ENCODE results near the gene MBOAT7. TPM values are rescaled to one million over a fixed set of nuclear protein-coding genes. Genes with fewer than 3 reads are reported as not detected.
"Not testable (repeated sequence)": the region's sequence is repeated elsewhere in the genome, so short reads cannot be mapped to it uniquely, and the experiment has no call there.

MBOAT7 gene
- total RNA-seq, 2 experiments from 2014 or later, result 74.9 to 96.1 TPM

DNA sequence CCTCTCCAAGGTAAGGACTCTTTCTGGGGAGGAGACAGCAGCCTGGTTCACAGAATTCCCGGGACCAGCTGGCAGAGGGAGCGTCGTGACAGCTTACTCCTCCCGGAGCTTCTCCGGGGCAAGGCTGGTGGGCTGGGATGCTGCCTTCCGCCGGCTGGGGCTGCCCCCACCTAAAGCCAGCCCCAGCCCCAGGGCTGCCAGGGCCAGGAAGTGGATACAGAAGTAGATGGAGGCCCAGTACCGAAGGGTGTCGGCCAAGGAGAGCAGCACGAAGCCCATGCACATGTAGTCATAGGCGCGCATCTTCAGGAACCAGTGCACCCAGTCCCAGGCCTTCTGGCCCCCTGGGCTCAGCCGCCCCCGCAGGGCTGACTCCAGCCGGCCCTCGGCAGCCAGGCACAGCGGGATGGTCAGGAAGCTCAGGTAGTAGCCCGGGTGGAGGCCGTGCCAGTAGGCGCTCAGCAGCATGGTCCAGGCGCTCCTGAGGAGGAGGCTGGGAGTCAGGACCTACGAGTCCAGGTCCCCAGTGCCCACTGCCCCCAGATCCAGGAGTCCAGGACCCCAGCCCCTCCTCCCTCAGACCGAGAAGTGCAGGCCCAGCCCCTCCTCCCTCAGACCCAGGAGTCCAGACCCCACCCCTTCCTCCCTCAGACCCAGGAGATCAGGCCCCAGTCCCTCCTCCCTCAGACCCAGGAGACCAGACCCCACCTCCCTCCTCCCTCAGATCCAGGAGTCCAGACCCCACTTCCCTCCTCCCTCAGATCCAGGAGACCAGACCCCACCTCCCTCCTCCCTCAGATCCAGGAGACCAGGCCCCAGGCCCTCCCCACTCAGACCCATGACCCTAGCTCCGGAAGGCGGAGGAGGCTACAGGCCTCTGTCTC, 15.2 kb downstream of the MBOAT7 start:
- DNase-seq (no peak), ATAC-seq (no peak)
- intact Hi-C loops (cut with DNase I, micrococcal nuclease), result loop anchor here in 1 of 2 experiments (2.0 kb wide), 1 partner anchor 15 kb away; the partner anchor contains the start of gene MBOAT7
- no peaks in the 10 kb centered on the region for H3K27me3 Mint-ChIP-seq
- no peaks in the 10 kb centered on the region for H3K9me3 Mint-ChIP-seq (ENCODE audit: low read depth)
- H3K4me1 Mint-ChIP-seq, result no peaks in the 10 kb centered on the region
- CTCF ChIA-PET, result interaction anchor here (0.6 to 1.4 kb wide), 3 partner anchors 14 to 92 kb away, joined by 3 to 6 read pairs (median 3); partner anchors contain the start of gene LENG1
- no peak overlapping the region for H3K27ac Mint-ChIP-seq
- H3K36me3 Mint-ChIP-seq (ENCODE audit: low read depth), result peaks cover 20% of the 10 kb centered on the region
- POLR2A ChIA-PET, result interaction anchor here (0.7 kb wide), 1 partner anchor 8 kb away, joined by 3 read pairs; no protein-coding TSS in a partner anchor
- no peak overlapping the region for H3K4me3 Mint-ChIP-seq

DNA sequence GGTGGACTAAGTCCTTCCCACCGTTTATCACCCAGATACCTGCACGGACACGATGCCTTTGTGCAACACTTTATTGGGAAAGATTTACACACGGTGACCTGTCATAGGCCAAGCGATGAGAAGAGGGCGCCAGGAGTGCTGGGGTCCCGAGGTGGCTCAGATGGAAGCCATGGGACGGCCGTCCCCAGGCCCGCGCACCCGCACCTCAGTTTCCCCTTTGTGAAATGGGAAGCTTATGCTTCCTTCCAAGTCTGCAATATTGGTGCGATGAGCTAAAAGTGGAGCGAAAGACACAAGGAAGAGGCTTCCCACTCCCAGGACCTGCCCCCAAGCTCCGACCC, 16.1 kb downstream of the MBOAT7 start:
- H3K9me3 Mint-ChIP-seq (ENCODE audit: low read depth), result no peaks in the 10 kb centered on the region
- CTCF ChIA-PET, result interaction anchor here (0.6 to 1.4 kb wide), 3 partner anchors 13 to 1895 kb away, joined by 3 to 6 read pairs (median 3); partner anchors contain the start of gene LENG1
- no peak overlapping the region for H3K27ac Mint-ChIP-seq
- H3K4me3 Mint-ChIP-seq, result no peak overlapping the region
- DNase-seq, result no peak
- POLR2A ChIA-PET, result no interaction called here
- no peak for ATAC-seq
- H3K4me1 Mint-ChIP-seq, result peaks cover 1% of the 10 kb centered on the region
- no peaks in the 10 kb centered on the region for H3K27me3 Mint-ChIP-seq
- peaks cover 13% of the 10 kb centered on the region for H3K36me3 Mint-ChIP-seq (ENCODE audit: low read depth)
- intact Hi-C loops (cut with DNase I, micrococcal nuclease), result no loop called here

DNA sequence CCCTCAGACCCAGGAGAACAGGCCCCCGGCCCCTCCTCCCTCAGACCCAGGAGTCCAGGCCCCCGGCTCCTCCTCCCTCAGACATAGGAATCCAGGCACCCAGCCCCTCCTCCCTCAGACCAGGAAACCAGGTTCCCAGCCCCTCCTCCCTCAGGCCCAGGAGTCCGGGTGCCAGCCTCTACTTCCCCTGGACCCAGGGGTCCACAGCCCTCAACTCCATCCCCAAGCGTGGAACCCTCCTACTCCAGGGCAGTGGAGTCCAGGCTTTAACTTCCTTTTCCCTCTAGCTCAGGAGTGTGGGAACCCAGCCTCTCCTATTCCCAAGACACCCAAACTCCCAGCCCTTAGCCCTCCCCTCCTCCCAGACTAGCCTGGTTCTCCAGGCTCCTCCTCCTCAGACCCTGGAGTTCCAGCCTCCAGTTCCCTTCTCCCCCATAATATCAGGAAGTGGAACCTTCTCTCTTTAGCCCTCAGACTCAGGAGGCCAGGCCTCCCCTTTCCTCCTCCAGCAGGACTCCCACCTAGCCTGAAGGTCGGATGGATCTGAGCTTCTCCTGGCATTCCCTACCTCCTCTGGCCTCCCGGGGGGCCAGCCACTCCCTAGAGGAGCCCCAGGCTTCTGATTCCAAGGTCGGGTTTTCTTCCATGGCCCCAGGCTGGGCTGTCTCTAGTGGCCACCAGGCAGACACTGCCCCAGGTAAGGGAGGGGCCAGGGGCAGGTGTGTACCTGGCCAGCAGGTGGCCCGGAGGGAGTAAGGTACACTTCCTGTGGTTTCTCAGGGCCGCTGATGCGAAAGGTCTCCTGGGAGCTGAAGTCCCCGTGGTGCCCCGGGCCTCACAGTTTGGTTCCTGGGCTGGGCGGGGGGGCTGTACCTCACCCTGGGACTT, 16.7 kb downstream of the MBOAT7 start, which contains the start of gene TMC4:
TMC4 (minus strand) TSS at position 690 of the 888 bp plus-strand sequence; CDS start at position 647, 43 bp downstream.
- ChIA-PET CTCF (interaction anchor here (0.6 to 1.4 kb wide), 2 partner anchors 13 to 1896 kb away, joined by 3 read pairs; partner anchors contain the start of gene LENG1), POLR2A (no interaction called here)
- Mint-ChIP-seq H3K4me3 (no peak within 1 kb of the TSS), H3K4me1 (peaks cover 5% of the 10 kb centered on the region), H3K36me3 (ENCODE audit: low read depth) (peaks cover 8% of the 10 kb centered on the region), H3K27me3 (no peaks in the 10 kb centered on the region), H3K27ac (no peak within 1 kb of the TSS), H3K9me3 (ENCODE audit: low read depth) (no peaks in the 10 kb centered on the region)
- intact Hi-C loops (cut with DNase I, micrococcal nuclease), result no loop called here
- ATAC-seq (no peak), DNase-seq (no peak)

DNA sequence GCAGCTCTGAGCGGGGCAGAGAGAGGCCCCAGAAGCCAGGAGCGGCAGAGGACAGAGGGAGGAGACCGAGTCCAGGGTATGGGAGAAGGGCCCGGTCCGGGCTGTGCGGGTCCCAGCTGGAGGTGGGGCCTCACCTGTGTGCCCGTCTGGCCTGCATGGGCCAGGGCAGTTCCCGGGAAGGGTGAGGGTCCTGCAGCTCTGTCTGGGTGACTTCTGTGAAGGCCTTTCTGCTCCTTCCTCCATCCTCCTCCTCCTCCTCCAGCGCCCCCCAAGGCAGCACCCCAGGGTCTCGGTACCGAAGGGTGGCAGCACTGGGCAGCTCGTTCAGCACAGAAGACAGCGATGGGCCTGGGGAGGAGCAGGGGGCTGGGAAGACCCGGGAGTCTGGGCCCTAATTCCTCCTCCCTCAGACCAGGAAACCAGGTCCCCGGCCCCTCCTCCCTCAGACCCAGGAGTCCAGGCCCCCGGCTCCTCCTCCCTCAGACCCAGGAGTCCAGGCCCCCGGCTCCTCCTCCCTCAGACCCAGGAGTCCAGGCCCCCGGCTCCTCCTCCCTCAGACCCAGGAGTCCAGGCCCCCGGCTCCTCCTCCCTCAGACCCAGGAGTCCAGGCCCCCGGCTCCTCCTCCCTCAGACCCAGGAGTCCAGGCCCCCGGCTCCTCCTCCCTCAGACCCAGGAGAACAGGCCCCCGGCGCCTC, 17.5 kb downstream of the MBOAT7 start:
- H3K9me3 Mint-ChIP-seq (ENCODE audit: low read depth); H3K27me3 Mint-ChIP-seq; H3K36me3 Mint-ChIP-seq (ENCODE audit: low read depth); ATAC-seq; DNase-seq; H3K4me3 Mint-ChIP-seq; intact Hi-C loops (cut with DNase I, micrococcal nuclease); H3K27ac Mint-ChIP-seq; H3K4me1 Mint-ChIP-seq: not testable (repeated sequence)
- CTCF ChIA-PET, result interaction anchor here (0.6 kb wide), 1 partner anchor 141 kb away, joined by 3 read pairs; the partner anchor contains the start of gene LILRA5
- POLR2A ChIA-PET, result interaction anchor here (0.6 kb wide), 1 partner anchor 36 kb away, joined by 3 read pairs; no protein-coding TSS in a partner anchor

DNA sequence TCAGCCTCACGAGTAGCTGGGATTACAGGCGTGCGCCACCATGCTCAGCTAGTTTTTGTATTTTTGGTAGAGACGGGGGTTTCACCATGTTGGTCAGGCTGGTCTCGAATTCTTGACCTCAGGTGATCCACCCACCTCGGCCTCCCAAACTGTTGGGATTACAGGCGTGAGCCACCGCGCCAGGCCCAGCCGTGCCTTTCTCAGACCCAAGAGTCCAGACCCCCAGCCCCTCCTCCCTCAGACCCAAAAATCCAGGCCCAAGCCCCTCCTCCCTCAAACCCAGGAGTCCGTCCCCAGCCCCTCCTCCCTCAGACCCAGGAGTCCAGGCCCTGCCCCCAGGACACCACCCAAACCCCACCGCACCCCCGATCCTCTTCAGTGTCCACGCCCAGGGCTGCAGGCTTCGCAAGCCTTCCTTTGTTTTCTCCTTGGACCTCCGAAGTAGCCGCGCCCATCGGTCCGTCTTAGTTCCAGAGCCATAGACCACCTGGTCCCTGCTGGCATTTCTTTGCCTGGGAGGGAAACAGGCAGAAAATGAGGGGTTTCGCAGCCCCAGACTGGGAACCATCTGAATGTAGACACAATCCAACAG, 20.1 kb downstream of the MBOAT7 start:
- Mint-ChIP-seq H3K4me3 (no peak overlapping the region), H3K9me3 (ENCODE audit: low read depth) (no peaks in the 10 kb centered on the region), H3K27me3 (peaks cover under 1% of the 10 kb centered on the region), H3K4me1 (peaks cover 12% of the 10 kb centered on the region), H3K27ac (no peak overlapping the region), H3K36me3 (ENCODE audit: low read depth) (no peaks in the 10 kb centered on the region)
- POLR2A ChIA-PET, result interaction anchor here (0.6 kb wide), 1 partner anchor 13 kb away, joined by 3 read pairs; no protein-coding TSS in a partner anchor
- DNase-seq (no peak), ATAC-seq (no peak)
- CTCF ChIA-PET, result interaction anchor here (0.6 to 2.6 kb wide), 15 partner anchors 8 to 97 kb away, joined by 3 to 15 read pairs (median 4); partner anchors contain the start of genes LENG1 and MBOAT7
- intact Hi-C loops (cut with DNase I, micrococcal nuclease), result loop anchor here in 1 of 2 experiments (2.0 kb wide), 1 partner anchor 152 kb away; no protein-coding TSS in a partner anchor

DNA sequence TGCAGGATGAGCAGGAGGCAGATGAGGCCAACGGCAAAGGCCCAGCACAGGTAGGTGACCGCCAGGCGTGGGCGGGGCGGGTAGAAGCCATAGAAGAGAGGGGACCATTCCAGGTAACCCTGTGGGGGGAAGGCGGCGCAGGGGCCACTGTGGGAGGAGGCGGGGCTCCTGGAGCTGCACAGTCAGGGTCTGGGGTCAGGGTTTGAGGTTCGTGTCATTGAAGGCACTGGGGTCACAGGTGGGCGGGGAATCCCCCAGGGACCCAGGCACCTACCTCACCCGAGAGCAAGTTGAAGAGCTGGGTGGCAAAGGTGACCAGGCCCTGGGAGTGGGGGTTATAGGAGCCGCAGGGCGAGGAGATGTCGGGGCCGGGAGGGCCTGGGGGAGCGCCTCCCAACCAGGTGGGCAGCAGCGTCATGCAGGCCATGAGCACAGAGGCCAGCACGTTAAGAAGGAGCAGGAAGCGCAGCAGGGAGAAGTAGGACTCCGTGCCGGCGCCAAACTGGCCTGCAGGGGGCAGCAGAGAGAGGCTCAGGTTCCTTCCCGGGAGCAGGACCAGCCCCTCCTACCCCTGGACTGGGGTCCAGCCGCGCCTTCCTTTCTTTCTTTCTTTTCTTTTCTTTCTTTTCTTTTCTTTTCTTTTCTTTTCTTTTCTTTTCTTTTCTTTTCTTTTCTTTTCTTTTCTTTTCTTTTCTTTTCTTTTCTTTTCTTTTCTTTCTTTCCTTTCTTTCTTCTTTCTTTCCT, 21.0 kb downstream of the MBOAT7 start:
- no peak overlapping the region for H3K4me3 Mint-ChIP-seq
- CTCF ChIA-PET, result interaction anchor here (0.6 to 2.6 kb wide), 12 partner anchors 8 to 233 kb away, joined by 3 to 15 read pairs (median 4); partner anchors contain the start of genes LENG1 and MBOAT7
- H3K36me3 Mint-ChIP-seq (ENCODE audit: low read depth), result no peaks in the 10 kb centered on the region
- ATAC-seq (peak; percentile 93), DNase-seq (peak; percentile 96)
- H3K27me3 Mint-ChIP-seq, result peaks cover 5% of the 10 kb centered on the region
- no peaks in the 10 kb centered on the region for H3K9me3 Mint-ChIP-seq (ENCODE audit: low read depth)
- H3K27ac Mint-ChIP-seq, result no peak overlapping the region
- H3K4me1 Mint-ChIP-seq, result peaks cover 19% of the 10 kb centered on the region
- intact Hi-C loops (cut with DNase I, micrococcal nuclease), result loop anchor here (1.0 to 2.0 kb wide), 3 partner anchors 63 to 152 kb away; no protein-coding TSS in a partner anchor
- POLR2A ChIA-PET, result interaction anchor here (0.6 to 1.9 kb wide), 2 partner anchors 12 to 20 kb away, joined by 3 to 12 read pairs; partner anchors contain the start of gene MBOAT7

DNA sequence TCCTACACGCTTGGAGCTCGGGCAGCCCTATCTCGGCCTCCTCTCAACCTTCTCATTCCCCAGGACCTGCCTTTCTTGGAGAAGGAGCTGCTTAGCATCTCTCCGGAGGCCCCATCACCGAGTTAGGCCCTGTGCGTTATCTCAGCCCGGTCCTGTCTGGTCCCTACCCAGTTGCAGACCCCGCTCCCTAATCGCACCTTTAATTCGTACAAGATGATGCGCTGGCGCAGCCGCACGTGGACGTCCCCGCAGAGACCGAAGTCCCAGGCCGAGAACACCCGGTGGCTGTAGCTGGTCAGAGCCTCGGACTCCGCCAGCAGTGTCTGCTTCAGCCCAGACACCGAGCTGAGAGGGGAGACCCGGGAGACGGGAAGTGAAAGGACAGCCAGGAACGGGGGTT, 24.2 kb downstream of the MBOAT7 start:
- DNase-seq, result no peak
- CTCF ChIA-PET, result interaction anchor here (0.7 kb wide), 1 partner anchor 62 kb away, joined by 3 read pairs; no protein-coding TSS in a partner anchor
- Mint-ChIP-seq H3K4me3 (no peak overlapping the region), H3K27ac (no peak overlapping the region), H3K4me1 (peaks cover 39% of the 10 kb centered on the region), H3K36me3 (ENCODE audit: low read depth) (no peaks in the 10 kb centered on the region), H3K27me3 (peaks cover 7% of the 10 kb centered on the region), H3K9me3 (ENCODE audit: low read depth) (no peaks in the 10 kb centered on the region)
- POLR2A ChIA-PET, result no interaction called here
- intact Hi-C loops (cut with DNase I, micrococcal nuclease), result no loop called here
- ATAC-seq, result no peak

DNA sequence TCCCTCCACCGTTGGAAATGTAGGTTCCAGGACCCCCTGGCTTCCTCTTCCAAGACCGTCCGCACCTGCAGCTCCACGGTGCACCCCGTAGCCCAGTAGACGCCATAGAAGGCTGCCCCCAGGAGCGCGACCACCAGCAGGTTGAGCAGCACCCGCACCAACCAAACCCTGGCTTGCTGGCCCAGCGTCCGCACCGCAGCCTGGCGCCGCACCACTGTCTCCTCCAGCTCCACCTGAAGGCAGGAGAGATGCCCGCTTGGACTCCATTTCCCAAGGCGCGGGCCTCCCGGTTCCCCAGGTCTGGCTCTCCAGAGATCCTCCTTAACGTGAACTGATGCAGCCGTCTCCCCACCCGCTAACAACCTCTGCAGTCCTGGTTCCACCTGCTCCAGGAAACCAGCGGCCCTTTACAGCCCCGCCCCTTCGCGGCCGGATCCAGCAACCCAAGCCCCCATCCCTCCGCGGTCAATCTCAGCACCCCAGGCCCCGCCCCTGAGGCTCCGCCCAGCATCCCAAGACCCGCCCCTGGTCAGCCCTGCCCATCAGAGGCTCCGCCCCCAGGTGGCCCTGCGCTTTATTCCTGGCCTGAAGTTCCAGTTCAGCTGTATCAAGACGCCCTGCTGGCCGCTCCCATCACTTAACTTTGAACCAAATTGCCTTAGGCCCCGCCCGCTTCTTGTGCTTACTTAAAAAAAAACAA, 24.9 kb downstream of the MBOAT7 start:
- no peak for ATAC-seq
- H3K27ac Mint-ChIP-seq, result no peak overlapping the region
- H3K4me1 Mint-ChIP-seq, result peaks cover 42% of the 10 kb centered on the region
- intact Hi-C loops (cut with DNase I, micrococcal nuclease), result no loop called here
- no peaks in the 10 kb centered on the region for H3K36me3 Mint-ChIP-seq (ENCODE audit: low read depth)
- peak; percentile 71 for DNase-seq
- POLR2A ChIA-PET, result no interaction called here
- H3K4me3 Mint-ChIP-seq, result peak overlapping the region; percentile 38
- peaks cover 7% of the 10 kb centered on the region for H3K27me3 Mint-ChIP-seq
- no peaks in the 10 kb centered on the region for H3K9me3 Mint-ChIP-seq (ENCODE audit: low read depth)
- CTCF ChIA-PET, result interaction anchor here (1.0 kb wide), 1 partner anchor 25 kb away, joined by 3 read pairs; the partner anchor contains the start of gene MBOAT7

DNA sequence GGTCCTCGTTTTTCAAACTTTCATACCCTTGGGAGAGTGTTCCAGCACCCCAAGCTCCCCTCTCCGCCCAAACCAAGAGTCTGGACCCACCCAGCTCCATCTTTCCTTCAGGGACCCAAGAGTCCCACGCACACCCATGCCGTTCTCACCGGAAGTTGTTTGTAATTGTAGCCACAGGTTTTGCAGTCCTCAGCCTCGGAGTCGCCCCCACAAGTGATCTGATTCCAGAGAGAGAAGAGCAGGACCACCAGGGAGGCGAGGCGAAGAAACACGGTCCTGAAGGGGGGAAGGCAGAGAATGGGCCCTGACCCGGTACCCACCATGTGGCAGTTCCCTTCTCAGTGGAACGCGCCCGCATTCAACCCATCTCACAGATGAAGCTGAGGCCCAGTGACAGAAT, 26.5 kb downstream of the MBOAT7 start:
- DNase-seq, result no peak
- ChIA-PET POLR2A (no interaction called here), CTCF (interaction anchor here (0.7 to 0.8 kb wide), 2 partner anchors 103 to 306 kb away, joined by 3 read pairs; no protein-coding TSS in a partner anchor)
- ATAC-seq, result no peak
- Mint-ChIP-seq H3K9me3 (ENCODE audit: low read depth) (no peaks in the 10 kb centered on the region), H3K27me3 (peaks cover 7% of the 10 kb centered on the region), H3K27ac (no peak overlapping the region), H3K4me1 (peaks cover 46% of the 10 kb centered on the region), H3K36me3 (ENCODE audit: low read depth) (peaks cover 3% of the 10 kb centered on the region), H3K4me3 (peak overlapping the region; percentile 87)
- intact Hi-C loops (cut with DNase I, micrococcal nuclease), result loop anchor here in 1 of 2 experiments (1.0 kb wide), 3 partner anchors 47 to 300 kb away; partner anchors contain the start of genes LENG8 and LENG9
